Activated B cell treated with CpG ODN at 0.5 μM for 24 hours (primary cell): Measurements from ENCODE around the gene CEP128. TPM values are rescaled to one million over a fixed set of nuclear protein-coding genes. Genes with fewer than 3 reads are reported as not detected.
A peak's percentile ranks its signal among the peaks of the same experiment; 100 is the strongest.

ENCODE experiments used
- ATAC-seq: fragments of 200-7000 bp; cut with Tn5 transposase; one replicate; pipeline ENCODE4 v1.10.0; 2021; ENCODE audit warnings: low read depth, mild to moderate bottlenecking, moderate library complexity
- CTCF ChIA-PET: fragments of 350-600 bp; sonication (Branson Sonifier 250); formaldehyde crosslinking; loops from one replicate; lab custom pipeline; 2021; ENCODE audit warnings: antibody characterized with exemption; lab: Charles Lee
- POLR2A ChIA-PET: fragments of 350-600 bp; sonication (Branson Sonifier 250); formaldehyde crosslinking; loops from one replicate; lab custom pipeline; 2021; ENCODE audit warnings: antibody characterized with exemption; lab: Charles Lee
- DNase-seq: peaks from one replicate; pipeline ENCODE4 v3.0.0; 2022
- H3K27ac Mint-ChIP-seq: one replicate; pipeline ENCODE4 v1.8.0; 2020; ENCODE audit warnings: mixed read lengths
- H3K27me3 Mint-ChIP-seq: one replicate; pipeline ENCODE4 v1.8.0; 2021; ENCODE audit warnings: mixed read lengths
- H3K36me3 Mint-ChIP-seq: one replicate; pipeline ENCODE4 v1.8.0; 2021; ENCODE audit warnings: low read depth, mixed read lengths
- H3K4me1 Mint-ChIP-seq: one replicate; pipeline ENCODE4 v1.8.0; 2021; ENCODE audit warnings: mixed read lengths
- H3K4me3 Mint-ChIP-seq: one replicate; pipeline ENCODE4 v1.8.0; 2020; ENCODE audit warnings: mild to moderate bottlenecking, mixed read lengths
- H3K9me3 Mint-ChIP-seq: one replicate; pipeline ENCODE4 v1.8.0; 2020; ENCODE audit warnings: mixed read lengths
- CTCF ChIP-seq: fragments of 200-600 bp; IDR thresholded peaks from one replicate; pipeline ENCODE4 v1.8.0; 2022; ENCODE audit warnings: antibody characterized with exemption, mild to moderate bottlenecking
- intact Hi-C: fragments of 100-400 bp; cut with micrococcal nuclease; formaldehyde crosslinking; loops from one replicate; pipeline ENCODE4 v1.15.1; 2024
- total RNA-seq: library from RNA; stranded (reverse); gene quantifications from 2 replicates; pipeline ENCODE4 v1.2.3, GENCODE V29; 2022

CEP128 gene
- total RNA-seq, 1 donor from 2014 or later, result 25.0 TPM

GRCh38 chr14:80977221-80977620, 35.7 kb upstream of the CEP128 start:
- DNase-seq (no peak), ATAC-seq (no peak)
- Mint-ChIP-seq H3K27me3 (peaks cover 6% of the 10 kb centered on the region), H3K27ac (no peak overlapping the region), H3K4me1 (no peaks in the 10 kb centered on the region), H3K9me3 (no peaks in the 10 kb centered on the region), H3K36me3 (no peaks in the 10 kb centered on the region), H3K4me3 (no peak overlapping the region)
- CTCF ChIA-PET, result interaction anchor here (2.3 kb wide), 1 partner anchor 10 kb away, joined by 14 read pairs; no protein-coding TSS in a partner anchor
- intact Hi-C loops, result no loop called here
- TF ChIP-seq CTCF, result no peak
- POLR2A ChIA-PET, result interaction anchor here (0.6 kb wide), 1 partner anchor 7 kb away, joined by 6 read pairs; no protein-coding TSS in a partner anchor

- peaks cover 4% of the 10 kb centered on the region for H3K27me3 Mint-ChIP-seq
- H3K4me3 Mint-ChIP-seq, result no peak overlapping the region
- CTCF ChIA-PET, result interaction anchor here (1.0 to 1.7 kb wide), 2 partner anchors 13 to 20 kb away, joined by 3 to 7 read pairs; no protein-coding TSS in a partner anchor
- no peaks in the 10 kb centered on the region for H3K36me3 Mint-ChIP-seq
- H3K4me1 Mint-ChIP-seq, result no peaks in the 10 kb centered on the region
- no peaks in the 10 kb centered on the region for H3K9me3 Mint-ChIP-seq
- intact Hi-C loops, result no loop called here
- H3K27ac Mint-ChIP-seq, result no peak overlapping the region
- no peak for TF ChIP-seq CTCF
- POLR2A ChIA-PET, result no interaction called here
- DNase-seq (no peak), ATAC-seq (no peak)
These were observed 33.1 kb upstream of the CEP128 start for GRCh38 chr14:80974679-80975078.

GRCh38 chr14:80973931-80974641, 32.5 kb upstream of the CEP128 start:
- Mint-ChIP-seq H3K27ac (no peak overlapping the region), H3K4me3 (no peak overlapping the region), H3K27me3 (peaks cover 4% of the 10 kb centered on the region), H3K4me1 (no peaks in the 10 kb centered on the region), H3K36me3 (no peaks in the 10 kb centered on the region), H3K9me3 (no peaks in the 10 kb centered on the region)
- ATAC-seq (no peak), DNase-seq (no peak)
- POLR2A ChIA-PET, result no interaction called here
- TF ChIP-seq CTCF, result no peak
- CTCF ChIA-PET, result interaction anchor here (1.7 kb wide), 1 partner anchor 13 kb away, joined by 7 read pairs; no protein-coding TSS in a partner anchor
- intact Hi-C loops, result no loop called here

- Mint-ChIP-seq H3K27me3 (no peaks in the 10 kb centered on the region), H3K9me3 (no peaks in the 10 kb centered on the region), H3K4me1 (peaks cover 4% of the 10 kb centered on the region), H3K27ac (no peak overlapping the region), H3K4me3 (no peak overlapping the region), H3K36me3 (no peaks in the 10 kb centered on the region)
- CTCF ChIA-PET, result interaction anchor here (1.7 kb wide), 1 partner anchor 22 kb away, joined by 6 read pairs; no protein-coding TSS in a partner anchor
- ATAC-seq (no peak), DNase-seq (no peak)
- intact Hi-C loops, result no loop called here
- POLR2A ChIA-PET, result no interaction called here
- TF ChIP-seq CTCF, result no peak
These were observed 23.5 kb upstream of the CEP128 start for GRCh38 chr14:80965037-80965436.

GRCh38 chr14:80959496-80959895, 18.0 kb upstream of the CEP128 start:
- intact Hi-C loops, result loop anchor here (1.0 to 5.0 kb wide), 7 partner anchors 18 to 573 kb away; partner anchors contain the start of genes CEP128 and SEL1L
- H3K4me3 Mint-ChIP-seq, result peak overlapping the region; percentile 32
- ChIA-PET POLR2A (interaction anchor here (0.6 to 2.3 kb wide), 7 partner anchors 8 to 511 kb away, joined by 3 to 9 read pairs (median 5); partner anchors contain the start of genes CEP128 and GTF2A1), CTCF (interaction anchor here (1.6 to 9.3 kb wide), 2 partner anchors 28 to 211 kb away, joined by 4 to 150 read pairs; no protein-coding TSS in a partner anchor)
- peaks cover 9% of the 10 kb centered on the region for H3K27me3 Mint-ChIP-seq
- no peaks in the 10 kb centered on the region for H3K9me3 Mint-ChIP-seq
- ATAC-seq (peak; percentile 93), DNase-seq (peak; percentile 19)
- H3K4me1 Mint-ChIP-seq, result peaks cover 55% of the 10 kb centered on the region
- H3K27ac Mint-ChIP-seq, result peak overlapping the region; percentile 82
- no peaks in the 10 kb centered on the region for H3K36me3 Mint-ChIP-seq
- TF ChIP-seq CTCF, result no peak
